Ishikawa (cell line): ENCODE results near the gene KHDC4.

ENCODE experiments used
- CEBPB ChIP-seq: IDR thresholded peaks from 2 replicates; pipeline ENCODE4 v1.6.1; 2012
- CREB1 ChIP-seq: IDR thresholded peaks from 2 replicates; pipeline ENCODE4 v1.6.1; 2012; ENCODE audit warnings: low read depth
- EGR1 ChIP-seq: IDR thresholded peaks from 2 replicates; pipeline ENCODE4 v1.6.1; 2012
- EP300 ChIP-seq: IDR thresholded peaks from 2 replicates; pipeline ENCODE4 v1.6.1; 2012; ENCODE audit warnings: borderline replicate concordance
- FOXM1 ChIP-seq: IDR thresholded peaks from 2 replicates; pipeline ENCODE4 v1.6.1; 2012; ENCODE audit warnings: low read depth, borderline replicate concordance
- NFIC ChIP-seq: IDR thresholded peaks from 2 replicates; pipeline ENCODE4 v1.6.1; 2012
- RAD21 ChIP-seq: IDR thresholded peaks from 2 replicates; pipeline ENCODE4 v1.6.1; 2012; ENCODE audit warnings: low read depth
- TAF1 ChIP-seq: IDR thresholded peaks from 2 replicates; pipeline ENCODE4 v1.6.1; 2012; ENCODE audit warnings: low read depth, mild to moderate bottlenecking
- TCF12 ChIP-seq: IDR thresholded peaks from 2 replicates; pipeline ENCODE4 v1.6.1; 2012; ENCODE audit warnings: low read depth
- TEAD4 ChIP-seq: IDR thresholded peaks from 2 replicates; pipeline ENCODE4 v1.6.1; 2012
- USF1 ChIP-seq: IDR thresholded peaks from 2 replicates; pipeline ENCODE4 v1.6.1; 2012
- YY1 ChIP-seq: IDR thresholded peaks from 2 replicates; pipeline ENCODE4 v1.6.1; 2012; ENCODE audit warnings: low read depth
- ZBTB7A ChIP-seq: IDR thresholded peaks from 2 replicates; pipeline ENCODE4 v1.6.1; 2012; ENCODE audit warnings: low read depth
- TF ChIP-seq, protein P1 (sequence below): IDR thresholded peaks from 2 replicates; pipeline ENCODE4 v1.6.1; 2012; ENCODE audit warnings: low read depth, mild to moderate bottlenecking
- TF ChIP-seq, protein P2 (sequence below): IDR thresholded peaks from 2 replicates; pipeline ENCODE4 v1.6.1; 2012

The KHDC4 gene

GRCh38 chr1:155877945-155878344 lies 56.3 kb downstream of the KHDC4 start:
- TF ChIP-seq CEBPB (no peak), USF1 (no peak), NFIC (no peak), CREB1 (no peak), TCF12 (no peak), ZBTB7A (no peak), RAD21 (no peak), YY1 (no peak), TAF1 (no peak), EP300 (no peak), EGR1 (no peak), FOXM1 (no peak)
- TF ChIP-seq, protein P1, sequence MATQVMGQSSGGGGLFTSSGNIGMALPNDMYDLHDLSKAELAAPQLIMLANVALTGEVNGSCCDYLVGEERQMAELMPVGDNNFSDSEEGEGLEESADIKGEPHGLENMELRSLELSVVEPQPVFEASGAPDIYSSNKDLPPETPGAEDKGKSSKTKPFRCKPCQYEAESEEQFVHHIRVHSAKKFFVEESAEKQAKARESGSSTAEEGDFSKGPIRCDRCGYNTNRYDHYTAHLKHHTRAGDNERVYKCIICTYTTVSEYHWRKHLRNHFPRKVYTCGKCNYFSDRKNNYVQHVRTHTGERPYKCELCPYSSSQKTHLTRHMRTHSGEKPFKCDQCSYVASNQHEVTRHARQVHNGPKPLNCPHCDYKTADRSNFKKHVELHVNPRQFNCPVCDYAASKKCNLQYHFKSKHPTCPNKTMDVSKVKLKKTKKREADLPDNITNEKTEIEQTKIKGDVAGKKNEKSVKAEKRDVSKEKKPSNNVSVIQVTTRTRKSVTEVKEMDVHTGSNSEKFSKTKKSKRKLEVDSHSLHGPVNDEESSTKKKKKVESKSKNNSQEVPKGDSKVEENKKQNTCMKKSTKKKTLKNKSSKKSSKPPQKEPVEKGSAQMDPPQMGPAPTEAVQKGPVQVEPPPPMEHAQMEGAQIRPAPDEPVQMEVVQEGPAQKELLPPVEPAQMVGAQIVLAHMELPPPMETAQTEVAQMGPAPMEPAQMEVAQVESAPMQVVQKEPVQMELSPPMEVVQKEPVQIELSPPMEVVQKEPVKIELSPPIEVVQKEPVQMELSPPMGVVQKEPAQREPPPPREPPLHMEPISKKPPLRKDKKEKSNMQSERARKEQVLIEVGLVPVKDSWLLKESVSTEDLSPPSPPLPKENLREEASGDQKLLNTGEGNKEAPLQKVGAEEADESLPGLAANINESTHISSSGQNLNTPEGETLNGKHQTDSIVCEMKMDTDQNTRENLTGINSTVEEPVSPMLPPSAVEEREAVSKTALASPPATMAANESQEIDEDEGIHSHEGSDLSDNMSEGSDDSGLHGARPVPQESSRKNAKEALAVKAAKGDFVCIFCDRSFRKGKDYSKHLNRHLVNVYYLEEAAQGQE = no peak
- TF ChIP-seq, protein P2, sequence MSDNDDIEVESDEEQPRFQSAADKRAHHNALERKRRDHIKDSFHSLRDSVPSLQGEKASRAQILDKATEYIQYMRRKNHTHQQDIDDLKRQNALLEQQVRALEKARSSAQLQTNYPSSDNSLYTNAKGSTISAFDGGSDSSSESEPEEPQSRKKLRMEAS = no peak

- TF ChIP-seq RAD21 (no peak), TCF12 (no peak), NFIC (peak; percentile 53), TEAD4 (no peak), ZBTB7A (no peak)
- TF ChIP-seq, protein P1 = no peak
Observed at GRCh38 chr1:155873860-155874259, 60.4 kb downstream of the KHDC4 start.

GRCh38 chr1:155872527-155872926 lies 61.7 kb downstream of the KHDC4 start:
- TF ChIP-seq EP300 = no peak
- no peak for TF ChIP-seq TAF1
- no peak for TF ChIP-seq RAD21

DNA sequence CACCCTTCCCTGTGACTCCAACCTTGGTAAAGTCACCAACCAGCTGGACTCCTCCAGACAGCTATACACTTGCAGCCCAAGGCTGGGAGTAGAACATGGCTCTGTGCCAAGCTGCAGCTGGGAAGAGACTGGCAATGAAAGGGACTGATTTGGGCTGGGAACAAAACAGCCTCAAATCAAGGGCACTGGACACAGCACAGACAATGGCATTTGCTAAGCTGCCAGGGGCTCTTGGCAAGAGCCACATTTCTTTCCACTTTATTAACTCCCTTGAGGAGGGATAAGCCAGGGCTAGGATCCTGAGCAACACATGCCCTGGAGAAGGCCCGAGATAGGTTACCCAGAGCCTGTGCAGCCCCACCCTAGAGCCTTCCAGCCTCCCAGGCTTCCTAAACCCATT lies 62.8 kb downstream of the KHDC4 start:
- TF ChIP-seq CEBPB (no peak), TAF1 (no peak), TCF12 (no peak), EGR1 (no peak), EP300 (0 out of 2 replicates have a peak, but pooled peaks have one; percentile 17), YY1 (no peak), ZBTB7A (no peak), FOXM1 (no peak), TEAD4 (no peak), NFIC (peak; percentile 81)
- TF ChIP-seq, protein P1 = no peak
- TF ChIP-seq, protein P2 = no peak

DNA sequence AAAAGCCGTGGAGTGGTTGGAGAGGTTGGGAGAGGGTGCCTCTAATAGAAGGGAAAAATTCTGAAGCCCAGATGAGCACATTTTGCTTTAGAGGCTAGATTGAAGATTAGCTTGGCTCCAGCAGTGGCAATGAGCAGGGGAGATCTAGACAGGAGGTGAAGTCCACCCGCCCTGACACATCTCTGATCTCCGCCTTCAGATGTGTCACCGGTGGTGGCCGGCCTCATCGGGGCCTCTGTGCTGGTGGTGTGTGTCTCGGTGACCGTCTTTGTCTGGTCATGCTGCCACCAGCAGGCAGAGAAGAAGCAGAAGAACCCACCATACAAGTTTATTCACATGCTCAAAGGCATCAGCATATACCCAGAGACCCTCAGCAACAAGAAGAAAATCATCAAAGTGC lies 66.4 kb downstream of the KHDC4 start:
- no peak for TF ChIP-seq NFIC
- TF ChIP-seq TCF12 = no peak
- TF ChIP-seq, protein P1 = no peak
- TF ChIP-seq FOXM1 = no peak
- TF ChIP-seq, protein P2 = no peak
- no peak for TF ChIP-seq TEAD4
- no peak for TF ChIP-seq EP300
- no peak for TF ChIP-seq TAF1
- TF ChIP-seq ZBTB7A = no peak
